Erythroblast (primary cell): ENCODE measurements around the gene MSX1.

Experiments used
- GATA1 ChIP-seq: IDR thresholded peaks from 2 replicates; pipeline ENCODE4 v1.6.1; 2011; ENCODE audit warnings: low read depth, mild to moderate bottlenecking, control low read depth, low read length, moderate library complexity
- POLR2A ChIP-seq: IDR thresholded peaks from 2 replicates; pipeline ENCODE4 v1.6.1; 2011; ENCODE audit warnings: mild to moderate bottlenecking, low read length

DNA sequence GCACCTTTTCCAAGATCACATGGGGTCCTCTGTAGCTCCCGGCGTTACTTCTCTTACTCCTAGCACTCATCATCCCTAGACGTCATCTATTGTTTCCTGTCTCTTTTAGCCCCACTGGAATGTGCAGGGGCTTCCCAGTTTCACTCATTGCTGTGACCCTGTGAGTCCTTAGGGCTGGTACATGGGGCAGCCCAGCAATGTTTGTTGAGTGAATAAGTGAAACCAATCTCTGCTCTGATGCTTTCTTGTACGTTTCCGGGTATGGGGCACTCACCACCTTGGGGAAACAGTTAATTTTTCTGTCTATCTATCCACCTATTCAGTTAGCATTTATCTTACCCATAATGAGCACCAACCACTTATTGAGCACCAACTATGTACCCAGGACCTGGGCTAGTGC, 16.1 kb downstream of the MSX1 start:
- no peak for TF ChIP-seq POLR2A
- no peak for TF ChIP-seq GATA1
